ENCODE results near the gene CDH12.

CDH12 gene

DNA sequence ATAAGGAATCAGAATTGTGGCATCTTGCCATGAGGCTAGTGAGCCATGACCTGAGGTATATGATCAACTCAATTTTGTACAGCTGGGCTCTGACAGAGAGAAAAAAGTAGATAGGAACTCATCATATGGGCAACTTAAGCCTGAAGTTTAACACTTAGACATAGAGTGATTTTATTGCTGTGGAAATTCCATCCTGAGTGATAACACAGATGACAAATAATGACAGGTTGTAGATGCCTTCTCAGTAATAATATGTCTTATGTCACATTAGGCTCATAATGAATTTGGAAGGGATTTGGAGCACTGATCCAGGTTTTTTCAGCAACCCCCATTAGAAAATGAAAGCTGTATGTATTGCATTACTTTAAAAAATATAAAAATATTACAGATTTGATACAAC, 744.6 kb downstream of the CDH12 start:
- H3K79me2 ChIP-seq (ENCODE audit: insufficient read depth, low read length), result no peaks in the 10 kb centered on the region

DNA sequence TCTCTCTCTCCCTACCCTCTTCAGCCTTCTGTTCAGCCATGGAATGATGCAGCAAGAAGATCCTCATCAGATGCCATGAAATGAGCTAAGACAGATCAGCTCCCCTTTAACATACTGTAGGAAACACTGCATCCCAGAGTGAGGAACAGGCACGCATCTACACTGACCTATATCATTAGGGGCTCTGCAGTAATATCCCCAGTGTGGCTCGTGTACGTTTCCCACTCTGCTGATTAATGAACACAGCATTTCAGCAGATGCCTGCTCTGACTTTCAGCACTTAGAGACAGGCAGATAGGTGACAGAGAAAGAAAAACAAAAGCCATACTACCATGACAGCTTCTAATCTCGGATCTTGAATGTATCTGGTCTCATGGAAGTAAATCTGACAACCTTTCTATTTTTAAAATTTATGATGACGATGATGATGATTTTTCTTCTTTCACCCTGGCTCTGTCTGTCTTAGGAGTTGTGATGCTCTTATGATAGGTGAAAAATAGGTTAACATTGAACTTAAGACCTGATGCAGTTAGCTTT, 750.3 kb downstream of the CDH12 start:
- H4K20me1 ChIP-seq (ENCODE audit: insufficient read depth, low read length), result no peaks in the 10 kb centered on the region
- H3K4me3 ChIP-seq (ENCODE audit: low read depth, low read length, poor library complexity, severe bottlenecking), result no peak overlapping the region
- H3K4me2 ChIP-seq (ENCODE audit: low read length), result no peak overlapping the region
- no peak overlapping the region for H2AFZ ChIP-seq (ENCODE audit: low read length)
- no peaks in the 10 kb centered on the region for H3K79me2 ChIP-seq (ENCODE audit: insufficient read depth, low read length)
- H3K27me3 ChIP-seq (ENCODE audit: insufficient read depth, low read length), result no peaks in the 10 kb centered on the region
- no peak overlapping the region for H3K9ac ChIP-seq (ENCODE audit: low read length)
- H3F3A ChIP-seq (ENCODE audit: insufficient read depth, low read length), result no peaks in the 10 kb centered on the region
- H3K4me1 ChIP-seq (ENCODE audit: insufficient read depth, low read length, severe bottlenecking), result no peaks in the 10 kb centered on the region
- no peaks in the 10 kb centered on the region for H3K36me3 ChIP-seq (ENCODE audit: insufficient read depth, low read length)
- H3K9me3 ChIP-seq (ENCODE audit: low read length), result no peaks in the 10 kb centered on the region
- no peak for TF ChIP-seq EZH2 (IDR thresholded peaks at IDR 0.05; ENCODE audit: borderline replicate concordance, low read length)
- H3K9me2 ChIP-seq (ENCODE audit: low read depth, low read length), result no peaks in the 10 kb centered on the region
- H3K27ac ChIP-seq (ENCODE audit: low read depth, low read length, poor library complexity, severe bottlenecking), result no peak overlapping the region

More for the DNA sequence above, 744.6 kb downstream of the CDH12 start:
- H3F3A ChIP-seq (ENCODE audit: insufficient read depth, low read length), result no peaks in the 10 kb centered on the region
- no peaks in the 10 kb centered on the region for H3K4me1 ChIP-seq (ENCODE audit: insufficient read depth, low read length, severe bottlenecking)
- no peaks in the 10 kb centered on the region for H3K9me3 ChIP-seq (ENCODE audit: low read length)
- H3K4me3 ChIP-seq (ENCODE audit: low read depth, low read length, poor library complexity, severe bottlenecking), result no peak overlapping the region
- H3K27ac ChIP-seq (ENCODE audit: low read depth, low read length, poor library complexity, severe bottlenecking), result no peak overlapping the region
- H2AFZ ChIP-seq (ENCODE audit: low read length), result no peak overlapping the region
- TF ChIP-seq EZH2 (IDR thresholded peaks at IDR 0.05; ENCODE audit: borderline replicate concordance, low read length), result no peak
- TF ChIP-seq, protein P1, sequence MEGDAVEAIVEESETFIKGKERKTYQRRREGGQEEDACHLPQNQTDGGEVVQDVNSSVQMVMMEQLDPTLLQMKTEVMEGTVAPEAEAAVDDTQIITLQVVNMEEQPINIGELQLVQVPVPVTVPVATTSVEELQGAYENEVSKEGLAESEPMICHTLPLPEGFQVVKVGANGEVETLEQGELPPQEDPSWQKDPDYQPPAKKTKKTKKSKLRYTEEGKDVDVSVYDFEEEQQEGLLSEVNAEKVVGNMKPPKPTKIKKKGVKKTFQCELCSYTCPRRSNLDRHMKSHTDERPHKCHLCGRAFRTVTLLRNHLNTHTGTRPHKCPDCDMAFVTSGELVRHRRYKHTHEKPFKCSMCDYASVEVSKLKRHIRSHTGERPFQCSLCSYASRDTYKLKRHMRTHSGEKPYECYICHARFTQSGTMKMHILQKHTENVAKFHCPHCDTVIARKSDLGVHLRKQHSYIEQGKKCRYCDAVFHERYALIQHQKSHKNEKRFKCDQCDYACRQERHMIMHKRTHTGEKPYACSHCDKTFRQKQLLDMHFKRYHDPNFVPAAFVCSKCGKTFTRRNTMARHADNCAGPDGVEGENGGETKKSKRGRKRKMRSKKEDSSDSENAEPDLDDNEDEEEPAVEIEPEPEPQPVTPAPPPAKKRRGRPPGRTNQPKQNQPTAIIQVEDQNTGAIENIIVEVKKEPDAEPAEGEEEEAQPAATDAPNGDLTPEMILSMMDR (IDR thresholded peaks at IDR 0.05; ENCODE audit: low read length), result no peak
- no peaks in the 10 kb centered on the region for H4K20me1 ChIP-seq (ENCODE audit: insufficient read depth, low read length)
- no peak overlapping the region for H3K9ac ChIP-seq (ENCODE audit: low read length)
- H3K36me3 ChIP-seq (ENCODE audit: insufficient read depth, low read length), result no peaks in the 10 kb centered on the region
- H3K27me3 ChIP-seq (ENCODE audit: insufficient read depth, low read length), result no peaks in the 10 kb centered on the region
- H3K9me2 ChIP-seq (ENCODE audit: low read depth, low read length), result no peaks in the 10 kb centered on the region
- no peak overlapping the region for H3K4me2 ChIP-seq (ENCODE audit: low read length)

DNA sequence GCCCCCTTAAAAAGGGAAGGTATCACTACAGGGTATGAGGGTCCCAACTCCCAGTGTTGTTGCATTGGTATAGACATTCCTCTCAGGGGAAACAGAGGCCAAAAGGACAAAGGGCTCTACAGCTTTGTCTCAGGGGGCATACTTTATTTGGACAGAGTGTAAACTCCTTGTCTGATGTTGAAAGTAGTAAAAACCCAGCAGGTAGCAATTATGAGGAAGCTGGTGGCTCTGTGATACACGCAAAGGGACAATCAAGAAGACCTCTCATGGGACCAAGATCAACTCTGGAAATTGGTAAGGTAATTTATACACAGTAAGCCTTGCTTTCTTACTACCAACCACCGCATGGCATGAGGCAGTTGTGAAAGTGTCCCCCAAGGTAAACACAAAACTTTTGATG, 764.6 kb downstream of the CDH12 start:
- Histone ChIP-seq H3K79me2 (ENCODE audit: insufficient read depth, low read length) (no peaks in the 10 kb centered on the region), H3K9me3 (ENCODE audit: low read length) (no peaks in the 10 kb centered on the region), H3K27ac (ENCODE audit: low read depth, low read length, poor library complexity, severe bottlenecking) (no peak overlapping the region), H3K9ac (ENCODE audit: low read length) (no peak overlapping the region), H3K4me2 (ENCODE audit: low read length) (no peak overlapping the region), H4K20me1 (ENCODE audit: insufficient read depth, low read length) (no peaks in the 10 kb centered on the region), H3K4me3 (ENCODE audit: low read depth, low read length, poor library complexity, severe bottlenecking) (no peak overlapping the region), H3K36me3 (ENCODE audit: insufficient read depth, low read length) (no peaks in the 10 kb centered on the region), H3K4me1 (ENCODE audit: insufficient read depth, low read length, severe bottlenecking) (no peaks in the 10 kb centered on the region), H3K9me2 (ENCODE audit: low read depth, low read length) (no peaks in the 10 kb centered on the region), H3F3A (ENCODE audit: insufficient read depth, low read length) (no peaks in the 10 kb centered on the region), H2AFZ (ENCODE audit: low read length) (no peak overlapping the region), H3K27me3 (ENCODE audit: insufficient read depth, low read length) (no peaks in the 10 kb centered on the region)
- TF ChIP-seq, protein P1 (IDR thresholded peaks at IDR 0.05; ENCODE audit: low read length), result no peak
- no peak for TF ChIP-seq EZH2 (IDR thresholded peaks at IDR 0.05; ENCODE audit: borderline replicate concordance, low read length)

DNA sequence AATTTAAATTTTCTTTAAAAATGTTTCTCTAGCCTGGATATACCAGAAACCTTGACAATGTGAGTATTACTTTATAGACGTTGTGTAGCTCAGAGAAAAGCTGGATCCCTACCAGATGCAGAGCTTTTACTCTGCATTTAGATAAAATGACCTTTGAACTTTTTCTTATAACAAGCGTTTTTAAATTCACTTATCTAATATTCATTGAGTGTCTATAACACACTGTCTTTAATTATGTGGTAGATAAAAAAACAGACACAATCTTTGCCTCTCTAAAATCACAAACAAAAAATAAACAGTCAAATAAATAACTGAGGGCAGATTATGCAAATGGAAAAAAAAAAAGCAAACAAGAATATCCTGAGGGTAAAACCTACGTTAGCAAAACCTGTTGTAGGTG, 773.6 kb downstream of the CDH12 start:
- Histone ChIP-seq H3K27ac (ENCODE audit: low read depth, low read length, poor library complexity, severe bottlenecking) (no peak overlapping the region), H3K27me3 (ENCODE audit: insufficient read depth, low read length) (no peaks in the 10 kb centered on the region), H3F3A (ENCODE audit: insufficient read depth, low read length) (no peaks in the 10 kb centered on the region), H3K4me3 (ENCODE audit: low read depth, low read length, poor library complexity, severe bottlenecking) (no peak overlapping the region), H3K9ac (ENCODE audit: low read length) (no peak overlapping the region), H3K9me3 (ENCODE audit: low read length) (no peaks in the 10 kb centered on the region), H3K4me1 (ENCODE audit: insufficient read depth, low read length, severe bottlenecking) (no peaks in the 10 kb centered on the region), H4K20me1 (ENCODE audit: insufficient read depth, low read length) (no peaks in the 10 kb centered on the region), H3K4me2 (ENCODE audit: low read length) (no peak overlapping the region), H3K36me3 (ENCODE audit: insufficient read depth, low read length) (no peaks in the 10 kb centered on the region), H3K79me2 (ENCODE audit: insufficient read depth, low read length) (no peaks in the 10 kb centered on the region), H2AFZ (ENCODE audit: low read length) (no peak overlapping the region), H3K9me2 (ENCODE audit: low read depth, low read length) (no peaks in the 10 kb centered on the region)
- TF ChIP-seq, protein P1 (IDR thresholded peaks at IDR 0.05; ENCODE audit: low read length), result no peak
- TF ChIP-seq EZH2 (IDR thresholded peaks at IDR 0.05; ENCODE audit: borderline replicate concordance, low read length), result no peak

Data from OCI-LY1 (cell line).